Activated T-cell treated with anti-CD3 and anti-CD28 coated beads, Interleukin-2, amount 50 U/mL, for 48 hours (primary cell): ENCODE measurements around the gene ABCG2.
"Not testable (repeated sequence)": the region's sequence is repeated elsewhere in the genome, so short reads cannot be mapped to it uniquely, and the experiment has no call there.

Experiments
- DNase-seq, 2 experiments: peaks; one replicate each; pipeline ENCODE4 v3.0.0-alpha.2; 2020

ABCG2 gene

GRCh38 chr4:88163336-88163735 lies 4.9 kb upstream of the ABCG2 start:
- DNase-seq, result no peak

GRCh38 chr4:88162626-88163025 lies 4.2 kb upstream of the ABCG2 start:
- no peak for DNase-seq

DNA sequence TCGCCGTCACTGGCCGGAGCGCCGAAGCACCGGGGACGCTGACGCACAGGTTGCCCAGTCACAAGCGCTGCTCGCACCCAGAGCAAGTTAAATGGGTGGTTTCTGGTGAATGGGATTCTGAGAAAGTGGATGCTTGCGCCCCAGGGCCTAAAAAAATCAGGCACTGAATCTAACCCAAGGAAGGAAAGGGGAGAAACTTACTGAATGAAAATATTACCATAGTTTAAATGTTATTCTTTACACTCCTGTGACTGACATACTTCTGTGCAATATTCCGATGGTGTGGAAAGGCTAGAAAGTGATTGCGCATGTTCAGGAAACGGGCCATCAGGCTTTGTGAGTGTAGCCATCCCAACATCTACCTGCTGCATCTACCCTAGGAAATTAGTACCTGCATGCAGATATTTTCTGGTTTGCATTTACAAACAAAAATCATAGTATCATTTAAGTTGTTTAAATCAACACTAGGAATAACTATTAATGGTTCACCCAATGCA lies 838 bp upstream of the ABCG2 start:
- DNase-seq, result no peak

- no peak for DNase-seq
These were observed 376 bp downstream of the ABCG2 start for GRCh38 chr4:88158038-88158488.

GRCh38 chr4:88152331-88152730 lies 6.1 kb downstream of the ABCG2 start:
- DNase-seq, result not testable (repeated sequence)

- DNase-seq, result no peak
These were observed 9.9 kb downstream of the ABCG2 start for GRCh38 chr4:88148560-88148959.

DNA sequence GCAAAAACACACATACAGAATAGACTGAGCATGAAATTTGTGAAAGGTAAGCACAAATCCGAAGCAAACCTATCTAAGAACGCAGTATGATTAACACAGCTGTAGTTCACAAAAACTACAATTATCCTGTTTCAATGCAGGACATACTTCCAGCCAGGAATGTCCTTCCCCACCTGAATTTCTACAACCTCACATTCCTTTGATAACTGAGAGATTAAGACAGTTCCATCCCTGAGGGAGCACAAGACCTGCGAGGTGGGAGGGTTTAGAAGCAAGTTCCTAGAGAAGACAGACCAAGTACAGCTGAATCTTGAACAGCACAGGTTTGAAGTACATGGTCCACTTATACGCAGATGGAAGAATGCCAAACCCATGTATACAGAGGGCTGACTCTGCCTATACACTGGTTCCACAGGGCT lies 10.6 kb downstream of the ABCG2 start:
- DNase-seq, result no peak

DNA sequence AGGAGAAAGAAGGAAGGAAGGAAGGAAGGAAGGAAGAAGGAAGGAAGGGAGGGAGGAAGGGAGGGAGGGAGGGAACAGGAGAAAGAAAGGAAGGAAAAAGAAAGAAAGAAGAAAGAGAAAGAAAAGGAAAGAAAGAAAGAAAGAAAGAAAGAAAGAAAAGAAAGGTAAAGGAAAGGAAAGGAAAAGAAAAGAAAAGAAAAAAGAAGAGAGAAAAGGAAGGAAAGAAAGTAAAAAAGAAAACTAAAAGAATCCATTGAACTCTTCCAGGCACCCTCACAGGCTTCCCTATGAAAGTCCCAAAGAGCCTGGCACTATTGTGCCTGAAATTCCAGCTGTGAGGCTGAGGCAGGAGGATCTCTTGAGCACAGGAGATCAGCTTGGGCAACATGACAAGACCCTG lies 11.5 kb downstream of the ABCG2 start:
- no peak for DNase-seq

DNA sequence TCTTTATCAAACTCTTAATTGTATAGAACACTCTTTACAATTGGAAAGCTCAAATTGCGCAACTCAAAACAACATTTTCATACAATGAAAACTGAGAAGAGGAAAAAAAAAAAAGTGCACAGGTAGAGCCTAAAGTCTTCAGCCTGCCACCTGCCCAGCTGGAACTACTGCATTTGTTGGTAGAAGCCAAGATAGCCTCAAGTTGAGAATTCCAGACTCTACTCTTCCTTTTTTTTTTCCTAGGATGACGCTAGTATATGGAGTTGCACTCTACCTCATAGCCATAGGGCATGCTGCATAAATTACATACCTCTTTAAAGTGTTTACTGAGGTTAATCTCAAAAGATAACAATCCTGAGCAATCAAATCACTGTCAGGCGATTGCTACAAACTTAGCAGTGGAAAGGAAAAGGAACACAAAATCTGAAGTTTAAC lies 13.6 kb downstream of the ABCG2 start:
- no peak for DNase-seq

GRCh38 chr4:88144048-88144447 lies 14.4 kb downstream of the ABCG2 start:
- no peak for DNase-seq

- no peak for DNase-seq
These were observed 14.9 kb downstream of the ABCG2 start for GRCh38 chr4:88143504-88143903.

DNA sequence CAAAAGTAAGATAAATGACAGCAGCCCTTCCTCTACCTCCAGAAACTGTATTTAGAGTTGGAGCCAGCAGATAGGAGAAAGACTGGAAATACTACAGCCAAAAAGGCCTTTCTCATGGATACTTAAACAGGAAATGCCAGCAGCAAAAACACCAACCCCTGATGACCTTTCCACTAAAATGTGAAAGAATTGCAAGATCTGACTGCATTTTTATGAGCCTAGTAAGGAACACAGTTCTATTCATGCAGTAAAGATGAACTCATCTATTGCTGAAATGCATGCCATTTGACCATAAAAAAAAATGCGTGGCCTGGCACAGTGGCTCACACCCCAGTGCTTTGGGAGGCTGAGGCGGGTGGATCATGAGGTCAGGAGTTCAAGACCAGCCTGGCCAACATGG lies 19.9 kb downstream of the ABCG2 start:
- no peak for DNase-seq

DNA sequence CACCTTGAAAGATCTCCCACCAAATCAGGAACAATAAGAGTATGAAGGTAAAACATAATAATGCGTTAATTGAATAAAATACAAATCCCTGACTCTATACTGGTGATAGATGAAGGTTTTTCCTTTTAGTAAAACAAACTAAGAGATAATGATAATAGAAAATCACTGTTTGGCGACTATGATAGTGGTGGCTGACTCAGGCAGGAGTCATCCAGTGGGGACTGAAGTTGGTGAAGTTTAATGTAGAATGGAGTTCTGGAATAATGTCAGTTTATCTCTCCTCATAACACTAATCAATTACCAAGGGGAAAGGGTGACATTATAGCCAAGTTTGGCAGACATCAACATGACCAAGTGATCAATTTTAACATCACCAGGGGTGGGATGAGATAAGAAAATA lies 21.3 kb downstream of the ABCG2 start:
- no peak for DNase-seq

GRCh38 chr4:88136249-88136648 lies 22.2 kb downstream of the ABCG2 start:
- no peak for DNase-seq

- DNase-seq, result no peak
These were observed 23.1 kb downstream of the ABCG2 start for GRCh38 chr4:88135356-88135663.

DNA sequence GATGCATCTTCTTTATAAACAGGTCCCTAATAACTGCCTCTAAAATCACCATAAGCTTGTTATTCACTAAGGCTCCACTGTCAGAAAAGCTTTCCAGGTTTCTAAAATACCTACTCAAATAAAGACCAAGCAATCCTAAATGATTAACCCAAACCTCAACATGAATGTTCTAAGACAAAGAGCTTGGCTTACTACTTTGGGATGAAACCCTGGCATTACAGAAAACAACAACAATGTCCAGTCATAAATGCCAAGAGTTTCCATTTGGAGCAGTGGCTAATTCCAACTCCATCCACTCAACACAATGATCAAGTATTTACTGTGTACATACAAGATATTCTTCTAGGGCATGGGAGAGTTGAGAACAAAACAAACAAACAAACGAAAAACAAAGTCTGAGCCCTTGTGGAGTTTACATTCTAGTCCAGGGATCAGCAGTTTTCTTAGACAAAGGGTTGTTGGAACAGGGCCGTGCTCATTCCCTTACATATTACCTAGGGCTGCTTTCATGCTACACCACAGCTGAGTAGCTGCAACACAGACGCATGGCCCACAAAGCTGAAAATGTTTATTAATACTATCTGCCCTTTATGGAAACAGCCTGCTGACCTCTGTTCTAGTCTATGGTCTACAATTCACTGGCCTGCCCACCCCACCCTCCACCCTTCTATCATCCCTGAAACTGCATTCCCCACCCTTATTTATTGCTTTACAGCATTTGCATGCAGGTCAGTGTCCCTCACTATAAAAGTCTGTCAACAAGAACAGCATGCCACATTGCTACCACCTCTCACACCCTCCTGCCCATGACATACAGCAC lies 23.7 kb downstream of the ABCG2 start:
- no peak for DNase-seq

- no peak for DNase-seq
These were observed 24.3 kb downstream of the ABCG2 start for GRCh38 chr4:88134111-88134510.

- DNase-seq, result no peak
These were observed 27.7 kb downstream of the ABCG2 start for GRCh38 chr4:88130544-88131305.

GRCh38 chr4:88130003-88130402 lies 28.4 kb downstream of the ABCG2 start:
- DNase-seq, result no peak

DNA sequence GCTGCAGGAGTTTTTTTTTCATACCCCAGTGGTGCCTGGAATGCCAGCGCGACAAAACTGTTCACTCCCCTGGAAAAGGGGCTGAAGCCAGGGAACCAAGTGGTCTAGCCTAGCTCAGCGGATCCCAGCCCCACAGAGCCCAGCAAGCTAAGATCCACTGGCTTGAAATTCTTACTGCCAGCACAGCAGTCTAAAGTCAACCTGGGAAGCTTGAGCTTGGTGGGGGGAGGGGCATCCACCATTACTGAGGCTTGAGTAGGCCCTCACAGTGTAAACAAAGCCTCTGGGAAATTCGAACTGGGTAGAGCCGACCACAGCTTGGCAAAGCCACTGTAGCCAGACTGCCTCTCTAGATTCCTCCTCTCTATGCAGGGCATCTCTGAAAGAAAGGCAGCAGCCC lies 36.2 kb downstream of the ABCG2 start:
- DNase-seq, result not testable (repeated sequence)

DNA sequence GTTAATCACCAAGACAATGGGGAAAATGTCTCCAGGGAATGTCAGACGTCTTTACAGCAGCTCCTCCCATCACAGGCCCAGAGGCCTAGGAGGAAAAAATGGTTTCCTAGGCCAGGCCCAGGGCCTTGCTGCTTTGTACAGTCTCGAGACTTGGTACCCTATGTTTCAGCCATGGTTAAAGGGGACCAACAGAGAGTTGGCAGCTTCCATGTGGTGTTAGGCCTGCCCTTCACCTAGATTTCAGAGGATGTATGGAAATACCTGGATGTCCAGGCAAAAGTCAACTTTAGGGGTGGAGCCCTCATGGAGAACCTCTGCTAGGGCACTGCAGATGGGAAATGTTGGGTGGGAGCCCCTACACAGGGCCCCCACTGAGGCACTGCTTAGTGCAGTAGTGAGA lies 38.5 kb downstream of the ABCG2 start:
- no peak for DNase-seq

DNA sequence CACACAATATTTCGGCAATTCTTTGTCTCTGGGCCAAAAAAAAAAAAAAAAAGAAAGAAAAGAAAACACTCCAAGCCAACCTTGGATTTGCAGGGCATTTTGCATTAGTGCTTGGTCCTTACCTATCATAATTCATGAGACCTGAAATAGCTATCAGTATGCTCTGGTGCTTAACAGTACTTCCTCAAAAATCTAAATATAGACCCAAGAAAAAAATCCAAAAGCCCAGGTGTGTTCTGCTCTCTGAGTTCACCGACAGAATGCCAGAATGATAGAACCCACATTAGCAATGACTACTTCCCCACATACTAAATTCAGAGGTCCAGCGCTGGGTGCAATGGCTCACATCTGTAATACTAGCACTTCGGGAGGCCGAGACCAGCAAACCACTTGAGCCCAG lies 42.9 kb downstream of the ABCG2 start:
- no peak for DNase-seq

DNA sequence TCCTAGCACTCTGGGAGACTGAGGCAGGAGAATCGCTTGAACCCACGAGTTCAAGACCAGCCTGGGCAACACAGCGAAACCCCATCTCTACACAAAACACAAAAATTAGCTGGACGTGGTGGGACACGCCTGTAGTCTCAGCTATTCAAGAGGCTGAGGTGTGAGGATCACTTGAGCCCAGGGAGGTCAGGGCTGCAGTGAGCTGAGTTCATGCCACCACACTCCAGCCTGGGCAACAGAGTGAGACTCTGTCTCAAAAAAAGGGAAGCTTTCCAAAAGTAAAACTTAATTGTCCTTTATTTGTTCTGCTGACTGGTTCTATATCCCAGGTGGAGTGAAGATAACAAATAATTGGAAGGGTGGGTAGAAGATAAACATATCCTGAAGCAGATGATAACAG lies 45.6 kb downstream of the ABCG2 start:
- DNase-seq, result no peak

DNA sequence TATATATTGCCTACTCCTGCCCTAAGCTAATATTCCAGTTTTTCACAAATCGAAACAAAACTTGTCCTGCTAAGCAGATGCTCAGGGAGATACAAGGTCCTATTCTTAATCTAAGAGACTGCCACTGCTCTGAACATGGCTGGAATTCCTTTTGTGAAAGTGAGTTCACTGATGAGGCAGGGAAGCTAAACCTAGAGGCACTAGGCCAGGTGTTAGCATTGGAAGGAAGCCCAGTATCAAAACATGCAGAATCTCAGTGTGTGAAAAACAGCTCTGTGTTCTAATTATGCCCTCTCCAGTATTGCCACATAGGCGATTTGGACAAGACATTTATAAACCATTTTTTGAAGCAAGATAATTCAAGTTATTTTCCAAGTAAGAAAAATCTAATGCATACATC lies 47.6 kb downstream of the ABCG2 start:
- no peak for DNase-seq
